Stimulated activated CD4-positive, alpha-beta T cell treated with anti-CD3 and anti-CD28 coated beads, Interleukin-4, amount 100 ng/mL, for 4 hours (primary cell): ENCODE data around the gene NEK8.
"Not testable (repeated sequence)": the region's sequence is repeated elsewhere in the genome, so short reads cannot be mapped to it uniquely, and the experiment has no call there.

Experiments used
- DNase-seq, 2 experiments: peaks; one replicate each; pipeline ENCODE4 v3.0.0-alpha.2; 2020

The NEK8 gene

GRCh38 chr17:28774206-28774605, 45.6 kb downstream of the NEK8 start:
- no peak for DNase-seq

- no peak for DNase-seq
Observed at GRCh38 chr17:28777178-28777577, 48.6 kb downstream of the NEK8 start.

- not testable (repeated sequence) for DNase-seq
Observed at GRCh38 chr17:28779601-28780000, 51.0 kb downstream of the NEK8 start.

- DNase-seq = no peak
Observed at GRCh38 chr17:28783161-28783560, 54.6 kb downstream of the NEK8 start.

GRCh38 chr17:28788100-28788499, 59.5 kb downstream of the NEK8 start:
- DNase-seq = no peak
